Measurements from ENCODE around the gene ESYT3. TPM values are rescaled to one million over a fixed set of nuclear protein-coding genes. Genes with fewer than 3 reads are reported as not detected.
"Not testable (repeated sequence)": the region's sequence is repeated elsewhere in the genome, so short reads cannot be mapped to it uniquely, and the experiment has no call there.

ESYT3 gene
- total RNA-seq, 2 experiments from 2014 or later = 0.44 to 0.74 TPM

DNA sequence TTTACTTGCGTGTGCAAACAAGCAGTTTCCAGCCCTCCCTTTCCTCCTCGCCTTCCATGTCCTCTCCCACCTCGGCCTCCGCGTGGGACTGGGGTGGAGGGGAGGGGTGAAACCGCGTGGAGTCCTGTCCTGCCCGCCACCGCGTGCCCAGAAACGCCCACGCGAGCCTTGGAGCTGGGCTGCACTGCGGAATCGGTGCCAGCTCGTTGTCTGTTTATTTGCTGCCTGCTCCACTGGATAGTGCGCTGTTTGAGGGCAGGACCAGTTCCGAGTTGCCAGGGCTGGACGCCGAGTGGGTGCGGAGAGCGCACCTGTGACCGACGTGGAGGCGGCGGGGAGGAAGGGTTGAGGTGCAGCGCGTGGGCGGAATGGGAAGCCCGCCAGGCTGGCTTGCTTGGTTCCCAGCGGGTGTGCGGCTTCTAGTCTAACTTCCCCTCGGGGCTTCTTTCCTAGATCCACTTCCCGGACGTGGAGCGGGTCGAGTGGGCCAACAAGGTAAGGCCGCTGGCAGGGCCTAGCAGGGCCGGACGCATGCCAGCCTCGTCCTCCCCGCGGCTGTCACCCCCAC, 17.3 kb downstream of the ESYT3 start:
- ChIA-PET POLR2A (no interaction called here), CTCF (interaction anchor here (0.8 kb wide), 1 partner anchor 13 kb away, joined by 3 read pairs; no protein-coding TSS in a partner anchor)
- no peak for DNase-seq
- no peaks in the 10 kb centered on the region for H3K9me3 Mint-ChIP-seq
- H3K36me3 Mint-ChIP-seq (ENCODE audit: low read depth) = no peaks in the 10 kb centered on the region
- H3K4me1 Mint-ChIP-seq = peaks cover 13% of the 10 kb centered on the region
- H3K27me3 Mint-ChIP-seq = no peaks in the 10 kb centered on the region
- H3K27ac Mint-ChIP-seq = no peak overlapping the region
- no peak overlapping the region for H3K4me3 Mint-ChIP-seq

DNA sequence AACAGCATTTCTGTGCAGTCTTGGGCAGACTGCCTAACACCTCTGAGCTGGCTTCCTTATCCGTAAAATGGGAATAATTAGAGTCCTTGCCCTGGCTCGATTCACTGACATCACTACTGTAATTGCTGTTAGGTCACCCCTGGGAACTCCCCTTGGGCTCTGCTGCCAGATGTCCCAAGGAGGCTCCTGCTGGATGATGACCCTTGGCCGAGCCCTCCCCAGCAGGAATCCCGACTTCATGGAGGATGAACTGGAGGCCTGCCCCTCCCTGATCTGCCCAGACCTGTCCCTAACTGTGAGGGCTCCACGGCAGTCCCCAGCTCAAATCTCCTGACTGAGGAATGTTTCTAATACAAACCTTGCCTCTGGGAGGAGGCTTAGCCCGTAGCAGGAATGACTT, 18.0 kb downstream of the ESYT3 start:
- Mint-ChIP-seq H3K9me3 (no peaks in the 10 kb centered on the region), H3K27ac (no peak overlapping the region), H3K36me3 (ENCODE audit: low read depth) (no peaks in the 10 kb centered on the region), H3K4me3 (no peak overlapping the region), H3K4me1 (peaks cover 17% of the 10 kb centered on the region), H3K27me3 (no peaks in the 10 kb centered on the region)
- no peak for DNase-seq
- POLR2A ChIA-PET = no interaction called here
- CTCF ChIA-PET = no interaction called here

- DNase-seq; POLR2A ChIA-PET; CTCF ChIA-PET; H3K27ac Mint-ChIP-seq; H3K27me3 Mint-ChIP-seq; H3K4me3 Mint-ChIP-seq; H3K9me3 Mint-ChIP-seq; H3K36me3 Mint-ChIP-seq (ENCODE audit: low read depth): not testable (repeated sequence)
- peaks cover 17% of the 10 kb centered on the region for H3K4me1 Mint-ChIP-seq
Observed at GRCh38 chr3:138453940-138454339, 19.5 kb downstream of the ESYT3 start.

DNA sequence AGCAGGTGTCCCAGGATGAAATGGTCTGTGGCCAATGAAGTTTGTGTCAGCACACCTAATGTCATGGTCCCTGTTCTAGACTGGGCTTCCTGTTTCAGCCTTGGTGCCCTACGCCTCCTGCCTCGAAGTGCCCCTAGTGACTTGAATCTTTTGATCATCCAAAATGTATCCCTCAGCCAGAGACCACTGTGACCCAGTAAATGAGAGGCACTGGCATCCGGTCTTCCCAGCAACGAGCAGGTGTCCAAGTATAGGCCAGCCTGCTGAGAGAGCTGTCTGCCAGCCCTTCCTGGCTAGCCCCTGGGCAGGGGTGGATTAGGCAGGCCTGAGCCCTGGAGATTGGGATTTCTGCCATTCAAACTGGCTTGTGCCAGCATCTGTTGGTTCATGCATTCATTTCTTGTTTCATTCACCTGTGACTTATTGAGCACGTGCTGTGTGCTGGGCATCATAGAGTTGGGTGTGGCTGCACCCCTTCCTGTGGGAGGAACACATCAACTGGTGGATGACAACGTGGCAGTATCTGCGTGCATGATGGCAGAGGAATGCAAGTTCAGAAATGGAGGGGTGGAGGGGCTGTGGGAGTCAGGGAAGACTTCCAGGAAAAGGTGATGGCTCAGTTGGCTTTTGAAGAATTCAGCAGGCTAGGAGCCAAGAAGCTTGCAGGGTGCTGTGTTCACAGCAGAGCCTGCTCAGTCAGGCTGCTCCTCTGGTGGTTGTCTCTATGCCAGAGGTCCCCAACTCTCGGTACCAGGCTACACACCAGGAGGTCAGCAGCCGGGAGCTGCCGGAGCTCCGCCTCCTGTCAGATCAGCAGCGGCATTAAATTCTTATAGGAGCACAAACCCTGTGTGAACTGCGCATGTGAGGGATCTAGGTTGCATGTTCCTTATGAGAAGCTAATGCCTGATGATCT, 21.6 kb downstream of the ESYT3 start:
- Mint-ChIP-seq H3K4me1 (peaks cover 17% of the 10 kb centered on the region), H3K36me3 (ENCODE audit: low read depth) (no peaks in the 10 kb centered on the region), H3K4me3 (no peak overlapping the region), H3K27me3 (no peaks in the 10 kb centered on the region), H3K27ac (peak overlapping the region; percentile 64), H3K9me3 (no peaks in the 10 kb centered on the region)
- peak; percentile 25 for DNase-seq
- POLR2A ChIA-PET = no interaction called here
- CTCF ChIA-PET = interaction anchor here (0.6 kb wide), 1 partner anchor 97 kb away, joined by 3 read pairs; no protein-coding TSS in a partner anchor

GRCh38 chr3:138456961-138457862, 22.8 kb downstream of the ESYT3 start:
- ChIA-PET CTCF (interaction anchor here (0.6 to 1.8 kb wide), 2 partner anchors 14 to 96 kb away, joined by 3 to 4 read pairs; no protein-coding TSS in a partner anchor), POLR2A (interaction anchor here (0.6 kb wide), 1 partner anchor 14 kb away, joined by 3 read pairs; no protein-coding TSS in a partner anchor)
- H3K36me3 Mint-ChIP-seq (ENCODE audit: low read depth) = no peaks in the 10 kb centered on the region
- no peaks in the 10 kb centered on the region for H3K27me3 Mint-ChIP-seq
- no peaks in the 10 kb centered on the region for H3K9me3 Mint-ChIP-seq
- peaks cover 17% of the 10 kb centered on the region for H3K4me1 Mint-ChIP-seq
- no peak for DNase-seq
- peak overlapping the region; percentile 68 for H3K27ac Mint-ChIP-seq
- no peak overlapping the region for H3K4me3 Mint-ChIP-seq

- no peaks in the 10 kb centered on the region for H3K27me3 Mint-ChIP-seq
- DNase-seq = no peak
- peaks cover 17% of the 10 kb centered on the region for H3K4me1 Mint-ChIP-seq
- no peaks in the 10 kb centered on the region for H3K9me3 Mint-ChIP-seq
- no peaks in the 10 kb centered on the region for H3K36me3 Mint-ChIP-seq (ENCODE audit: low read depth)
- peak overlapping the region; percentile 68 for H3K27ac Mint-ChIP-seq
- POLR2A ChIA-PET = interaction anchor here (0.6 kb wide), 1 partner anchor 15 kb away, joined by 3 read pairs; no protein-coding TSS in a partner anchor
- no peak overlapping the region for H3K4me3 Mint-ChIP-seq
- CTCF ChIA-PET = interaction anchor here (1.8 kb wide), 1 partner anchor 13 kb away, joined by 4 read pairs; no protein-coding TSS in a partner anchor
Observed at GRCh38 chr3:138457863-138458735, 23.7 kb downstream of the ESYT3 start.

GRCh38 chr3:138458774-138459499, 24.5 kb downstream of the ESYT3 start:
- H3K9me3 Mint-ChIP-seq = no peaks in the 10 kb centered on the region
- DNase-seq = no peak
- CTCF ChIA-PET = no interaction called here
- POLR2A ChIA-PET = no interaction called here
- no peak overlapping the region for H3K4me3 Mint-ChIP-seq
- H3K4me1 Mint-ChIP-seq = peaks cover 17% of the 10 kb centered on the region
- H3K36me3 Mint-ChIP-seq (ENCODE audit: low read depth) = no peaks in the 10 kb centered on the region
- no peaks in the 10 kb centered on the region for H3K27me3 Mint-ChIP-seq
- no peak overlapping the region for H3K27ac Mint-ChIP-seq

GRCh38 chr3:138459619-138460535, 25.5 kb downstream of the ESYT3 start:
- POLR2A ChIA-PET = no interaction called here
- DNase-seq = no peak
- no peaks in the 10 kb centered on the region for H3K27me3 Mint-ChIP-seq

GRCh38 chr3:138460536-138461205, 26.3 kb downstream of the ESYT3 start:
- no peak for DNase-seq
- peak overlapping the region; percentile 50 for H3K27ac Mint-ChIP-seq
- H3K27me3 Mint-ChIP-seq = no peaks in the 10 kb centered on the region
- no peaks in the 10 kb centered on the region for H3K9me3 Mint-ChIP-seq
- peaks cover 14% of the 10 kb centered on the region for H3K4me1 Mint-ChIP-seq
- no peak overlapping the region for H3K4me3 Mint-ChIP-seq
- POLR2A ChIA-PET = no interaction called here
- no peaks in the 10 kb centered on the region for H3K36me3 Mint-ChIP-seq (ENCODE audit: low read depth)
- CTCF ChIA-PET = interaction anchor here (0.5 to 1.2 kb wide), 3 partner anchors 134 to 455 kb away, joined by 3 to 4 read pairs (median 3); partner anchors contain the start of gene CEP70

More at GRCh38 chr3:138459619-138460535, 25.5 kb downstream of the ESYT3 start:
- CTCF ChIA-PET = interaction anchor here (1.2 kb wide), 1 partner anchor 456 kb away, joined by 4 read pairs; no protein-coding TSS in a partner anchor
- Mint-ChIP-seq H3K36me3 (ENCODE audit: low read depth) (no peaks in the 10 kb centered on the region), H3K9me3 (no peaks in the 10 kb centered on the region), H3K4me1 (peaks cover 17% of the 10 kb centered on the region), H3K27ac (no peak overlapping the region), H3K4me3 (no peak overlapping the region)

DNA sequence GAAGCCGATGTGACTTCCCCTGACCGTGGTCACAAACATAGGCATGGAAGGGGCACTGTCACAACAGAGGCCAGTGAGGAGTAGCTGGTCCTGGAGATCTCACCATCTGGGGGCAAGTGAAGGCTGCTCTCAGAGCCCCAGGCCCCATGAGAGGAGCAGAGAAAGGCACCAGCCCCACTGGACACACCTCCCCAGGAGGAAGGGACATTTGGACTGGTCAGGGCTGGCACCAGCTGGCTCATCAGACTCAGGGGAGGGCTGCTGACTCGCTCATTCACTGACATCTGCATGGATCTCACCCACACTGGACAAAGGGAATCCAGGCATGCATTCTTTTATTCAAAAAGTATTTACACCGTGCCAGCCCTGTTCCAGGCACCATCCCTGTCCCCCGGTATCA, 26.8 kb downstream of the ESYT3 start:
- peaks cover 8% of the 10 kb centered on the region for H3K4me1 Mint-ChIP-seq
- H3K9me3 Mint-ChIP-seq = no peaks in the 10 kb centered on the region
- H3K27me3 Mint-ChIP-seq = no peaks in the 10 kb centered on the region
- no peak overlapping the region for H3K27ac Mint-ChIP-seq
- ChIA-PET POLR2A (no interaction called here), CTCF (interaction anchor here (0.9 kb wide), 1 partner anchor 133 kb away, joined by 3 read pairs; the partner anchor contains the start of gene CEP70)
- DNase-seq = no peak
- no peaks in the 10 kb centered on the region for H3K36me3 Mint-ChIP-seq (ENCODE audit: low read depth)
- H3K4me3 Mint-ChIP-seq = no peak overlapping the region
